KMS-11 (cell line): Measurements from ENCODE around the gene NUDCD3.

ENCODE experiments used
- H2AFZ ChIP-seq: fragments of 200-600 bp; sonication (generic); 2 replicates; pipeline ENCODE4 v1.6.1; 2016; ENCODE audit warnings: antibody characterized with exemption, mixed run types, low read depth
- H3K27ac ChIP-seq: fragments of 200-600 bp; sonication (generic); 2 replicates; pipeline ENCODE4 v1.6.1; 2016; ENCODE audit warnings: mild to moderate bottlenecking, mixed run types
- H3K27me3 ChIP-seq: fragments of 200-600 bp; sonication (generic); 2 replicates; pipeline ENCODE4 v1.6.1; 2017; ENCODE audit warnings: mild to moderate bottlenecking, low read depth, mixed run types, moderate library complexity; ENCODE audit not compliant: insufficient read depth
- H3K36me3 ChIP-seq: fragments of 200-600 bp; sonication (generic); 2 replicates; pipeline ENCODE4 v1.6.1; 2017; ENCODE audit warnings: mild to moderate bottlenecking, mixed run types; ENCODE audit not compliant: insufficient read depth
- H3K4me1 ChIP-seq: fragments of 200-600 bp; sonication (generic); 2 replicates; pipeline ENCODE4 v1.6.1; 2016; ENCODE audit warnings: mild to moderate bottlenecking, low read depth, mixed run types; ENCODE audit not compliant: poor library complexity, severe bottlenecking
- H3K4me2 ChIP-seq: fragments of 200-600 bp; sonication (generic); 2 replicates; pipeline ENCODE4 v1.7.0; 2016; ENCODE audit warnings: mild to moderate bottlenecking, mixed run types
- H3K4me3 ChIP-seq: fragments of 200-600 bp; sonication (generic); IDR thresholded peaks from 2 replicates; pipeline ENCODE4 v1.6.1; 2017; ENCODE audit warnings: low read depth, low read length, mixed read lengths; ENCODE audit not compliant: insufficient read depth
- H3K79me2 ChIP-seq: fragments of 200-600 bp; sonication (generic); 2 replicates; pipeline ENCODE4 v1.6.1; 2016; ENCODE audit warnings: low read depth, mixed run types; ENCODE audit not compliant: insufficient read depth
- H3K9ac ChIP-seq: fragments of 200-600 bp; sonication (generic); 2 replicates; pipeline ENCODE4 v1.6.1; 2016; ENCODE audit warnings: mild to moderate bottlenecking, mixed run types
- H4K20me1 ChIP-seq: fragments of 200-600 bp; sonication (generic); 2 replicates; pipeline ENCODE4 v1.6.1; 2016; ENCODE audit warnings: mild to moderate bottlenecking, mixed run types; ENCODE audit not compliant: insufficient read depth
- CTCF ChIP-seq: fragments of 200-600 bp; sonication (generic); conservative IDR thresholded peaks from 2 replicates; pipeline ENCODE4 v1.6.1; 2017; ENCODE audit warnings: low read depth, mild to moderate bottlenecking, antibody characterized with exemption, low read length, moderate library complexity, mixed read lengths

The NUDCD3 gene

GRCh38 chr7:44346063-44346462 lies 144.4 kb downstream of the NUDCD3 start:
- no peak overlapping the region for H2AFZ ChIP-seq
- H3K36me3 ChIP-seq = no peaks in the 10 kb centered on the region
- no peaks in the 10 kb centered on the region for H3K27me3 ChIP-seq
- no peak overlapping the region for H3K27ac ChIP-seq
- H3K79me2 ChIP-seq = no peaks in the 10 kb centered on the region
- no peak overlapping the region for H3K9ac ChIP-seq
- no peaks in the 10 kb centered on the region for H4K20me1 ChIP-seq
- TF ChIP-seq CTCF = no peak
- H3K4me3 ChIP-seq = no peak overlapping the region
- H3K4me1 ChIP-seq = no peaks in the 10 kb centered on the region
- H3K4me2 ChIP-seq = no peak overlapping the region

DNA sequence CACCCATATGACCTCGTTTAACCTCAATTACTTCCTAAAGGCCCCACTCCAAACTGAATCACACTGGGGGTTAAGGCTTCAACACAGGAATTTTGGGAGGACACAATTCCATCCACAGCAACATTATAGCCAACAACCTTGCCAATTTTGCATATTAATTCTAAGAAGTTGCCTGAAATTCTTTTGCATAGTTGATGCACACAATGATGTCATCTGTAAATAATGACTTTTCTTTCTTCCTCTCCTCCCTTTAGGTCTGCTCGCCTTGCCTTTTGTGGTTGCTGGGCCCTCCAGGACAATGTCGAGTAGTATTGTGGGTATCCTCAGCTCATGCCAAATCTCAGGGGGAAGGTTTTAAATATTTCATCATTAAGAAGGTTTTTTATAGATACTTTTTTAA lies 149.1 kb downstream of the NUDCD3 start:
- no peak overlapping the region for H3K4me2 ChIP-seq
- no peak overlapping the region for H3K27ac ChIP-seq
- H3K27me3 ChIP-seq = no peaks in the 10 kb centered on the region
- H3K4me1 ChIP-seq = no peaks in the 10 kb centered on the region
- H3K9ac ChIP-seq = no peak overlapping the region
- TF ChIP-seq CTCF = no peak
- no peaks in the 10 kb centered on the region for H4K20me1 ChIP-seq
- no peaks in the 10 kb centered on the region for H3K79me2 ChIP-seq
- no peak overlapping the region for H3K4me3 ChIP-seq
- H3K36me3 ChIP-seq = no peaks in the 10 kb centered on the region
- no peak overlapping the region for H2AFZ ChIP-seq

GRCh38 chr7:44338600-44338999 lies 151.9 kb downstream of the NUDCD3 start:
- H2AFZ ChIP-seq = no peak overlapping the region
- no peak overlapping the region for H3K4me2 ChIP-seq
- no peak overlapping the region for H3K27ac ChIP-seq
- no peaks in the 10 kb centered on the region for H4K20me1 ChIP-seq
- no peaks in the 10 kb centered on the region for H3K4me1 ChIP-seq
- TF ChIP-seq CTCF = no peak
- no peaks in the 10 kb centered on the region for H3K36me3 ChIP-seq
- no peaks in the 10 kb centered on the region for H3K79me2 ChIP-seq
- no peak overlapping the region for H3K9ac ChIP-seq
- H3K27me3 ChIP-seq = no peaks in the 10 kb centered on the region
- H3K4me3 ChIP-seq = no peak overlapping the region

GRCh38 chr7:44336491-44336890 lies 154.0 kb downstream of the NUDCD3 start:
- no peaks in the 10 kb centered on the region for H4K20me1 ChIP-seq
- H3K9ac ChIP-seq = no peak overlapping the region
- H3K4me3 ChIP-seq = no peak overlapping the region
- H3K79me2 ChIP-seq = no peaks in the 10 kb centered on the region
- H3K27me3 ChIP-seq = no peaks in the 10 kb centered on the region
- H3K36me3 ChIP-seq = no peaks in the 10 kb centered on the region
- H3K4me2 ChIP-seq = no peak overlapping the region
- no peak for TF ChIP-seq CTCF
- no peak overlapping the region for H3K27ac ChIP-seq
- H2AFZ ChIP-seq = no peak overlapping the region
- no peaks in the 10 kb centered on the region for H3K4me1 ChIP-seq

DNA sequence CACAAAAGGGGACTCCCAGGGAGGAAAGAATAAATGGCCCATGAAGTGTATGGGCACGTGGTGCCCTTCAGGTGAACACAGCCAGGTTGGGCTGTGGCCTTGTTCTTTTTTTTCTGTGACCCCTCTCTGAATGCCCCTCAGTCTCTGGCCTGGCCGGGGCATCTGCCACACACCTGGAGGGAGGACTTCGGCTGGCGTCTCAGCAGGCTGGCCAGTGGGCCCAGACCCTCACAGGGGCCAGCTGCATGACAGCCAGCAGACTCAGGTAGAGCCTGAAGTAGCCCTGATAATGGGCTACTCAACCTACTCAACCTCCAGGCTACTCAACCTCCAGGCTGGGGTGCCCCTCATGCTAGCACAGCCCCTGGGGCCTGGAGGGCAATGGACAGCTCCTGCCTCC lies 155.3 kb downstream of the NUDCD3 start:
- Histone ChIP-seq H3K36me3 (no peaks in the 10 kb centered on the region), H2AFZ (no peak overlapping the region), H4K20me1 (no peaks in the 10 kb centered on the region), H3K27me3 (no peaks in the 10 kb centered on the region), H3K4me2 (no peak overlapping the region), H3K27ac (no peak overlapping the region), H3K4me3 (no peak overlapping the region), H3K9ac (no peak overlapping the region), H3K4me1 (no peaks in the 10 kb centered on the region), H3K79me2 (no peaks in the 10 kb centered on the region)
- TF ChIP-seq CTCF = no peak
